Keratinocyte (primary cell): ENCODE measurements around the gene TRIP13. TPM values are rescaled to one million over a fixed set of nuclear protein-coding genes. Genes with fewer than 3 reads are reported as not detected.
A peak's percentile ranks its signal among the peaks of the same experiment; 100 is the strongest.

Experiments used
- DNase-seq: peaks from one replicate; pipeline ENCODE4 v3.0.0-alpha.2; 2011; ENCODE audit warnings: low read depth, missing footprints, low spot score
- FAIRE-seq: peaks from 2 replicates; lab custom pipeline; 2011; peaks lifted over from hg19 to GRCh38; lab: Jason Lieb, UNC
- H2AFZ ChIP-seq: 2 replicates; pipeline ENCODE4 v1.6.0; 2012; ENCODE audit warnings: low read length, control low read depth, inconsistent platforms; ENCODE audit not compliant: control insufficient read depth
- H3K27ac ChIP-seq: 2 replicates; pipeline ENCODE4 v1.5.1; 2011; ENCODE audit warnings: low read length; ENCODE audit not compliant: control insufficient read depth, insufficient read depth
- H3K27me3 ChIP-seq: 3 replicates; pipeline ENCODE4 v1.6.0; 2011; ENCODE audit warnings: low read length; ENCODE audit not compliant: control insufficient read depth, insufficient read depth; ENCODE audit errors: extremely low read depth
- H3K36me3 ChIP-seq, 2 experiments: 2 replicates in 1 of 2; 3 replicates in 1 of 2; pipeline ENCODE4 v1.5.1; 2011; ENCODE audit warnings: low read length in 2 of 2, mild to moderate bottlenecking in 1 of 2; ENCODE audit not compliant: control insufficient read depth in 2 of 2, insufficient read depth in 2 of 2; ENCODE audit errors: extremely low read depth in 1 of 2
- H3K4me1 ChIP-seq: 3 replicates; pipeline ENCODE4 v1.5.1; 2011; ENCODE audit warnings: low read length; ENCODE audit not compliant: control insufficient read depth, insufficient read depth; ENCODE audit errors: extremely low read depth
- H3K4me2 ChIP-seq: 3 replicates; pipeline ENCODE4 v1.6.0; 2011; ENCODE audit warnings: low read depth, low read length; ENCODE audit not compliant: control insufficient read depth, insufficient read depth; ENCODE audit errors: extremely low read depth
- H3K4me3 ChIP-seq, 3 experiments: fragments of 200-600 bp in 1 of 3; sonication (generic) in 1 of 3; 2 replicates in 2 of 3; 3 replicates in 1 of 3; pipeline ENCODE4 v1.5.1; 2011 to 2016; ENCODE audit warnings: low read length in 3 of 3, mild to moderate bottlenecking in 3 of 3, control low read depth in 2 of 3, inconsistent platforms in 1 of 3, low read depth in 1 of 3, mixed read lengths in 1 of 3, mixed run types in 1 of 3, moderate library complexity in 1 of 3; ENCODE audit not compliant: control insufficient read depth in 2 of 3, insufficient read depth in 2 of 3; ENCODE audit errors: extremely low read depth in 1 of 3
- H3K79me2 ChIP-seq: 2 replicates; pipeline ENCODE4 v1.6.0; 2012; ENCODE audit warnings: low read length; ENCODE audit not compliant: control insufficient read depth, insufficient read depth
- H3K9ac ChIP-seq: 3 replicates; pipeline ENCODE4 v1.6.0; 2011; ENCODE audit warnings: low read length; ENCODE audit not compliant: control insufficient read depth, insufficient read depth; ENCODE audit errors: extremely low read depth
- H3K9me1 ChIP-seq: 3 replicates; pipeline ENCODE4 v1.6.0; 2011; ENCODE audit warnings: low read length; ENCODE audit not compliant: control insufficient read depth, insufficient read depth; ENCODE audit errors: extremely low read depth
- H3K9me3 ChIP-seq: 2 replicates; pipeline ENCODE4 v1.5.1; 2012; ENCODE audit warnings: low read depth, low read length; ENCODE audit not compliant: control insufficient read depth
- H4K20me1 ChIP-seq: 3 replicates; pipeline ENCODE4 v1.6.0; 2011; ENCODE audit warnings: low read length; ENCODE audit not compliant: control insufficient read depth, insufficient read depth; ENCODE audit errors: extremely low read depth
- CTCF ChIP-seq, 3 experiments: IDR thresholded peaks in 1 of 3; conservative IDR thresholded peaks in 1 of 3; optimal IDR thresholded peaks in 1 of 3; 2 replicates in 2 of 3; 3 replicates in 1 of 3; pipeline versions ENCODE3 to v1.5.1; 2011; ENCODE audit warnings: low read length in 3 of 3, mild to moderate bottlenecking in 3 of 3, moderate library complexity in 2 of 3, control low read depth in 1 of 3, inconsistent platforms in 1 of 3; ENCODE audit not compliant: insufficient read depth in 2 of 3; ENCODE audit errors: extremely low read depth in 1 of 3
- EZH2 ChIP-seq: IDR thresholded peaks from one replicate; pipeline ENCODE4 v1.6.1; 2012; ENCODE audit warnings: inconsistent platforms, mild to moderate bottlenecking, low read length, moderate library complexity
- dilution Hi-C: fragments of 300-500 bp; cut with MboI; formaldehyde crosslinking; loops from one replicate; pipeline ENCODE4 v1.7.0; 2020; ENCODE audit warnings: low sequenced_read_pairs; ENCODE audit not compliant: extremely low pct_ligation_motif_present
- polyA plus RNA-seq, 5 experiments: library from polyadenylated mRNA; depleted of rRNA in 3 of 5; stranded (reverse) in 3 of 5; stranded (forward) in 1 of 5; unstranded in 1 of 5; fragments of >200 nt; gene quantifications; 1 replicate in 1 of 5; 2 replicates in 3 of 5; 3 replicates in 1 of 5; pipeline versions ENCODE4 v1.2.1 to v1.2.3, GENCODE V29; 2011 to 2012; ENCODE audit warnings: missing spikeins in 2 of 5, low read depth in 1 of 5, low replicate concordance in 1 of 5

Gene TRIP13
- polyA plus RNA-seq, 1 donor (not counting 4 experiments of a cell fraction or from before 2014, with no cell fraction given) = 37.8 TPM

GRCh38 chr5:923281-923873, 30.7 kb downstream of the TRIP13 start:
- TF ChIP-seq CTCF (optimal IDR thresholded peaks at IDR 0.05 in 1 of 3, IDR thresholded peaks at IDR 0.05 in 1 of 3, conservative IDR thresholded peaks at IDR 0.05 in 1 of 3; ENCODE audit: extremely low read depth in 1 of 3, insufficient read depth in 2 of 3, low read length in 3 of 3) = peak; percentile 60 to 95 (median 88)
- TF ChIP-seq EZH2 = no peak
- Histone ChIP-seq H2AFZ (no peak overlapping the region), H4K20me1 (no peaks in the 10 kb centered on the region), H3K27me3 (peaks cover 17% of the 10 kb centered on the region), H3K79me2 (no peaks in the 10 kb centered on the region), H3K9me3 (no peaks in the 10 kb centered on the region), H3K4me2 (no peak overlapping the region), H3K27ac (no peak overlapping the region), H3K4me1 (no peaks in the 10 kb centered on the region), H3K9me1 (no peaks in the 10 kb centered on the region), H3K9ac (no peak overlapping the region), H3K36me3 (peaks cover 0 to 5% of the 10 kb centered on the region in 2 experiments), H3K4me3 (no peak overlapping the region)
- DNase-seq = no peak
- FAIRE-seq = no peak
- dilution Hi-C loops = no loop called here

- FAIRE-seq (no peak), DNase-seq (no peak)
- Histone ChIP-seq H3K9ac (no peak overlapping the region), H3K4me1 (no peaks in the 10 kb centered on the region), H3K27me3 (peaks cover 18% of the 10 kb centered on the region), H3K4me3 (peak overlapping the region in 1 of 3 experiments; percentile 9), H3K4me2 (peak overlapping the region; percentile 73), H4K20me1 (no peaks in the 10 kb centered on the region), H3K79me2 (no peaks in the 10 kb centered on the region), H3K27ac (no peak overlapping the region), H3K36me3 (peaks cover 0 to 5% of the 10 kb centered on the region in 2 experiments), H2AFZ (peak overlapping the region; percentile 22), H3K9me1 (no peaks in the 10 kb centered on the region), H3K9me3 (no peaks in the 10 kb centered on the region)
- dilution Hi-C loops = no loop called here
- peak; percentile 24 for TF ChIP-seq EZH2
- TF ChIP-seq CTCF (optimal IDR thresholded peaks at IDR 0.05 in 1 of 3, IDR thresholded peaks at IDR 0.05 in 1 of 3, conservative IDR thresholded peaks at IDR 0.05 in 1 of 3; ENCODE audit: extremely low read depth in 1 of 3, insufficient read depth in 2 of 3, low read length in 3 of 3) = peak in 2 of 3 experiments; percentile 36
Observed at GRCh38 chr5:926417-927171, 33.9 kb downstream of the TRIP13 start.
